Ammon's horn (tissue), 1 donor: ENCODE results near the gene MAP3K5.
A peak's percentile ranks its signal among the peaks of the same experiment; 100 is the strongest.
"Not testable (repeated sequence)": the region's sequence is repeated elsewhere in the genome, so short reads cannot be mapped to it uniquely, and the experiment has no call there.

Source experiments
- DNase-seq: peaks from one replicate; pipeline ENCODE4 v3.0.0-alpha.2; 2016; ENCODE audit warnings: low spot score

The MAP3K5 gene

DNA sequence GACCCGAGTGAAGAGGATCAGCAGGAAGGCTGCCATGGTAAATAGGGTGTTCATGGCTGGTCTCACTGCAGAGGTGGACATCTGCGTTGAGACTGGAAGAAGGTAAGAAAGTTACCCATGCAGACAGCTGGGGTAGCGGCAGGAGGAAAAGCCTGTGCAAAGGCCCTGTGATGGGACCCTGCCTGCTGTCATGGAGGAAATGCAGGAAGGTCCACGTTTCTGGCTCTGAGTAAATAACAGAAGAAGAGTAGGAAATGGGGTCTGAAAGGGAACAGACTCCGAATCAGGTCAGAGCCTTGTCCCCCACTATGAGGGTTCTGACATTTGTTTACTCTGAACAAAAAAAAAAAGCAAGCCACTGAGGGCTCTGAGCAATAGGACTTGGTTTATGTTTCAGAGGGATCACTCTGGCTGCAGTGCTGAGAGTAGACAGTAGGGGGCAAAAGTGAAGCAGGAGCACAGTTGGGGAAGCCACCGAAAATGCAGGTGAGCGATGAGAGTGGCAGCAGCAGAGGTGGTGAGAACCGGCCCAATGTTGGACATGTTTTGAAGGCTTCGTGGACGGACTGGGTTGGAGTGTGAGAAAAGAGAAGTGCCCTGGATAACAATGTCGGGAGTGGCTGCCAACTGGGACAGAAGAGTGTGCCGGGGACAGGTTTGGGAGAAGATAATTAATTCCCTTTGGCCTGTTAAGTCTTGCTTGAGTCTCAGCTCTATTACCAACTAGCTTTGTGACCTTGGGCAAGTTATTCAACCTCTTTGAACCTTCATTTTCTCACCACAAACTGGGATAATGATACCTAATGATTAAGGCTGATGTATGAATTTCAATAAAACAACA, 184.1 kb downstream of the MAP3K5 start:
- peak; percentile 58 for DNase-seq

DNA sequence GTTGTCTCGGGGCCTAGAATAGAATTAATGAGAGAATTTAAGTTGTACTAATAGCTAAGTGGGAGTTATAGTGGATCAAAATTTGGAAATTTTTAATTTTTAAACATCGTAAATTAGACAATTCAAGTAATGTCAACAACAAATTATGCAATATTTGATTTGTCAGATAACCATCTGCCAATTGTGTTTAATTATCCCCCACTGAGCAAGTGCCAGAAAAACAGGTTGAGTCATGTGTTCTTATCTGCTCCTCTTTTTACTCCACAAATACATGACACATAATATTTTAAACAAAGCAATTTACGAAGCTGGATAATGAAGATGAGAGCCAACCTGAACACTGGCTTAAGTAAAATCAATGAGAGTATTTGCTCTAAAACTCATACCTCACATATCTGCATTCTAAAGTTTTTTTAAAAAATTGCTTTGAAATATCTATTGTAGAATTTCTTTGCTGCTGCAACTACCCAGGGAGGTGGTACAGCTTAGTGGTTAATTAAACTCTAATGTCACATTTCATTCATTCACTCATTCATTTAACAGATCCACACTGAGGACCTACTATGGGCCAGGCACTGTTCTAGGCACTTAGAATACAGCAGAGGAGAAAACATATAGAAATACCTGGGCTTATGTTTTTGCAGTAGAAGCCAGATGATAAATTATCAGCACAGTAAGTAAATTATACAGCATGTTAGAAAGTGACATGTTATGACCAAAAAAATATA, 184.9 kb downstream of the MAP3K5 start:
- peak; percentile 27 for DNase-seq

DNA sequence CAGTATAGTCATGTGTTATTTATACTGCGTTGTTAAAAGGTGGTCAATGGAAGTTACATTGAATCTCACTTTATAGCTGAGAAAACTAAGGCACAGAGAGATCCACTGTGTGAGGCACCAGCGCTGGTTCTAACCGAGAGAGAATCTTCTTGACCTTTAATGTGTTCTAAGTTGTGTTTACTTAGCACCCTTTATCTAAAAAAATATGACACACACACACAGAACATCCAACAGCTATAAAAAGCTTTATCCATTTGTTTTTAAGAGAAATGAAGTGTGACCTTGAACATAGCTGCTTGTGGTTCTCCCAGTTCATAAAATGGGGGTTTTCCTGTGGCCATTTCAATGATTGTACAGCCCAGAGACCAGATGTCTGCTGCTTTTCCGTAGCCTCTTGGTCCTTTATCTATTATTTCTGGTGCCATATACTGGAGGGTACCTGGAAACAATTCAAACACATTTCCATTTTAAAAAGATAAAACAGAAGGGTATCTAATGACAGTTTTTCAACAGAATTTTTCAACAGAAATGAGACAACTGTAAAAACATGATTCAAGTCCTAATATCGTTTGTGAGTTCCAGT, 187.3 kb downstream of the MAP3K5 start:
- DNase-seq = no peak

DNA sequence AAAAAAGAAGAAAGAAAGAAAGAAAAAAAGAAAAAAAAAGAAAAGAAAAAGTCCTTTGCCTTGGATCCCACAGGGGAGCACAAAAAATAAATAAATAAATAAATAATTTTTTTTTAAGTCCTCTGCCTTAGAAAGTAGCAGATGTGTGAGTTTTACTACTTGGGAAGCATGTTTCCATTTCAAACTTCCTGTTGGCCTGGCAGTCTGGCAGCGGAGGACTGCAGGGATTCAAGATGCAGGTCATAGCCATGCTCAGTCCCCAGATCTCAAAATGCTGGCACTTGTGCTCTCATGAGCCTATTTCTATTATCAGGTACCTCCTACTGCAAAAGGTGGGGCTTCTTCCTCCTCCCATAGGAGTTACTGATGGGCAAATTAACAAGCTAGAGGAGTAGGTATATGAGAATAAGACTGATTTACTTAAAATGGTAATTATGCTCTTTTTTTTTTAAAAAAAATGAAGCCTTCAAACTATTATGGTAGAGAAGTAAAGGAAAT, 187.9 kb downstream of the MAP3K5 start:
- no peak for DNase-seq

DNA sequence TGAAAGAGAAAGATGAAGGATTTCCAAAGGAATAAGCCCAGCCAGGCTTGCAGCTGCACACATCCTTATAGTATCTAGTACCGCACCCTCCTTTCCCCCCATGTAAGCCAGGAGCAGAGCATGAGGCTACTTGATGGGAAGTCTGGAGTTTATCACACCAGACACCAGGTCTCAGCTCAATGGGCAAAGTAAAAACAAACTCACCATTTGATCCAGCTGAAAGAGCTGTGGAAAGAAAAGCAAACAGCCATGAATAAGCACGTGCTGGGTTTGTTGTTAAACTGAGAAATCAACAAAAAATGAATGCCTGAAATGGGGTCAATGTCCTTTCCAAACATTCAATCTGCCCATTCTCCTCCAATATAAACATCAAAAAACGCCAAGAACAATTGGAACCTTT, 191.5 kb downstream of the MAP3K5 start:
- no peak for DNase-seq

DNA sequence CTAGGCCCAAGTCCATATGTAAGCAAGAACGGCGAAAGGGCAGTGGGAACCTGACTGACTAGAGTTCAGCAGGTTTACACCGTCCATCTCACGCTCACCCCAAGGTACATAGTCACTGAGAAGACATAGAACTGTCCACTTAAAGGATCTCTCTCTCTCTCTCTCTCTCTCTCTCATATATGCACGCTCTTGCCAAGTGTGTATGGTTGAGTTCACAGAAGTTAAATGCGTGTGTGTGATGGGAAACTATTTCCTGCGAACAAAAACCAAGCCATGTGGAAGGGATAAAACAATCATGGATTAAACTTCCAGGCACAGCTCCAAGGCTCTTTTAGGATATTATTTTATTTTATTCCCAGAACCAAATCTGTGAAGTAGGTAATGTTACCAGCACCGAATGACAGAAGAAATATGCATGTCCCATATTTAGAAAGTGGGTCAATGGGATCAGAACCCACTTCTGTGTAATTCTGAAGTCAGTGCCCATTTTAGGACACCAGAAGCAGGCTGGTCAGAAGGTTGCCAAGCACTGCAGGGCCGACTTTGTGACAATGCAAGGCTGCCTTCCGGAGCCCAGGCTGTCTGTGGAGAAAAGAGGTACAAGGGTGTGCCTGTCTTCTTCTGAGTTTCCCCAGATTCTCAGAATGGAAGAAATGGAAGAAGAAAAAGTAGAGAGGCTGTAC, 192.8 kb downstream of the MAP3K5 start:
- no peak for DNase-seq

DNA sequence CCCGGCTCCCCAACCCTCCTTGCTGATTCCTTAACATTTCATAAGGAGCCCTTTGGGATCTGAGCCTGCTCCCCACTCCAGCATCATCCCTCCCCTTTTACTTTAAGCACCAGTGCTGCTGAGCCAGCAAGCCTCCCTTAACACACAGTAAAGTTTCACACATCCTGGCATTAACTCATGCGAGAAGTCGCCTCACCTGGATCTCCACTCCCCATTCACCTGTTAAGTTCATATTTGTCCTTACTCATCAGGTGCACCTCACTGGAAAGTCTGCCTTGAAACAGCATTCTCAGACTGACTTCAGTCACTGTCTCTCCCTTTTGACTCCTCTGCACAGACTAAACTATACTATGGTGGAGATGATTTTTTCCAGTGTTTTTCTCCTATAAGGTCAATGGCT, 194.2 kb downstream of the MAP3K5 start:
- DNase-seq = no peak

DNA sequence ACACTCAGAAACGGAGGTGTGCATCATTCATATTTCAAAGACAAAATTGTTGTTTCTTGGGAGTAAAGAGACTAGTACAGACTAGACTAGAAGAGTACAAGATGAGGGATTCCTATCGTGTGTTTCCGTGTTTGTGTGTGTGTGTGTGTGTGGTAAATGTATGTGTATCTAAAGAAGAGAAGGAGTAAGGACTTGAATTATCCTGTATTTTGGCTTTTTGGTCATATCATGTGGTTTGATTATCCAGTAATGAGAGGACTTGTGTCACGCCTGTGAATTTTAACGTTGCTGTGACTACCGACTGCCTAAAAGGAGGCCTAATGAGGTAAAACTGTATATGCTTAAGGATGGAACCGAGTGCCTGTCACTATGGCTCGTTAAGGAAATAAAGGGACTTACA, 197.6 kb downstream of the MAP3K5 start:
- DNase-seq = no peak

- peak; percentile 37 for DNase-seq
Measured at GRCh38 chr6:136593748-136594490, 198.4 kb downstream of the MAP3K5 start.

GRCh38 chr6:136592930-136593673, 199.2 kb downstream of the MAP3K5 start:
- DNase-seq = no peak

DNA sequence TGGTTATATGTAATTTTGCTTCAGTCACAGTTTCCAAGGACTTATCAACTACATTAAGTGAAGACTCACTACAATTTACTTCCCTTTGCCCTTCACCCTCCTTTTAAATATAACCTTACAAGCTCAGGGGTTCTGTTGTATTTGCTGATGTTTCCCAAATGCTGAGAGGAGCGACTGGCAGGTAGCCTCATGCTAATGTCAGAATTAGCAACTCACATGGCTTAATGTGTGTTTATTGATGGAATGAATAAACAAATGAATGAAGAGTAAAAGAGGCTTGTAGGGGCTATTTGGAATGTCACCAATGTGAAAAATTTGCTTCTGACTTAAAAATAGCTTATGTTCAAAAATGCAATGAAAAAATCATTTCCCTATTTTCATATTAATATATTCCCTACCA, 200.7 kb downstream of the MAP3K5 start:
- DNase-seq = no peak

DNA sequence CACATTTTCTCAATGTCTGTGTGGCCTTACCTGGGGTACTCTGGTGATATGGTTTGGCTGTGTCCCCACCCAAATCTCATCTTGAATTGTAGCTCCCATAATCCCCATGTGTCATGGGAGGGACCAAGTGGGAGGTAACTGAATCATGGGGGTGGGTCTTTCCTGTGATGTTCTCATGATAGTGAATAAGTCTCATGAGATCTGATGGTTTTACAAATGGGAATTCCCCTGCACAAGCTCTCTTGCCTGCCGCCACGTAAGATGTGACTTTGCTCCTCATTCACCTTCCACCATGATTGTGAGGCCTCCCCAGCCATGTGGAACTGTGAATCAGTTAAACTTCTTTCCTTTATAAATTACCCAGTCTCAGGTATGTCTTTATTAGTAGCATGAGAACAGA, 201.4 kb downstream of the MAP3K5 start:
- not testable (repeated sequence) for DNase-seq

DNA sequence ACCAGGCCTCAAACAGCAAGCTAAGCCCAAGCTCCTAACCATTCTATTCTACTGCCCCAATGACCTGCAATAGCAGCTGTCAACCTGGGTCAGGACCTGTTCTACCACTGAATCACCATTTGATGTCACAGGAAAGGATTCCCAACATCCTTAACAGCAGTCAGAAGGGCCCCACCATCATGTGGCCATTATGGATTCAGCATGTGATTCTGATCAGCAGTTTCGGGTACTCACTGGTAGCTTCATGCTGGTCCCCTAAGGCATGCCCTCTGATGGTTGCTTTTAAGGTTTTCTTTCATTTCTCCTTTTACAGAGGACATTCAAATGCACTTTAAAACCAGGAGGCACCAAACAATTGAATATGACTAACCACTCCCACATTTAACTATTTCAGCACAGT, 204.8 kb downstream of the MAP3K5 start:
- no peak for DNase-seq

DNA sequence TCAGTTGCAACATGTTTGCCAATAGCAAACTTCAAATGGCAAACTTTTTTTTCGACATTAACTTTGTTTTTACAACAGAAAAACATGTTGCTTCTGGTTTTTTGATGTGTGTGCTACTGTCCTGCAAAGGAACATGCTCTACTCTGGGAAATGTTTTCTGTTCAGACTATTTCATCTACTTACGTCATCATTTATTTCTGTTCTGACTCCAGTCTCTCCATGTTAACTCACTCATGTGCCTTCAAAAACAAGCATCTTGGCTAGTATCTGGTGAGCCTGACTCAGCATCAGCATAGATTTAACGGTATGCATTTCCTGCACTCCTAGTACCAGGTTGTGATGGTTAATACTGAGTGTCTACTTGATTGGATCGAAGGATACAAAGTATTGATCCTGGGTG, 206.0 kb downstream of the MAP3K5 start:
- no peak for DNase-seq

- DNase-seq = not testable (repeated sequence)
Measured at GRCh38 chr6:136585523-136585922, 206.8 kb downstream of the MAP3K5 start.

GRCh38 chr6:136584290-136584689, 208.0 kb downstream of the MAP3K5 start:
- not testable (repeated sequence) for DNase-seq

DNA sequence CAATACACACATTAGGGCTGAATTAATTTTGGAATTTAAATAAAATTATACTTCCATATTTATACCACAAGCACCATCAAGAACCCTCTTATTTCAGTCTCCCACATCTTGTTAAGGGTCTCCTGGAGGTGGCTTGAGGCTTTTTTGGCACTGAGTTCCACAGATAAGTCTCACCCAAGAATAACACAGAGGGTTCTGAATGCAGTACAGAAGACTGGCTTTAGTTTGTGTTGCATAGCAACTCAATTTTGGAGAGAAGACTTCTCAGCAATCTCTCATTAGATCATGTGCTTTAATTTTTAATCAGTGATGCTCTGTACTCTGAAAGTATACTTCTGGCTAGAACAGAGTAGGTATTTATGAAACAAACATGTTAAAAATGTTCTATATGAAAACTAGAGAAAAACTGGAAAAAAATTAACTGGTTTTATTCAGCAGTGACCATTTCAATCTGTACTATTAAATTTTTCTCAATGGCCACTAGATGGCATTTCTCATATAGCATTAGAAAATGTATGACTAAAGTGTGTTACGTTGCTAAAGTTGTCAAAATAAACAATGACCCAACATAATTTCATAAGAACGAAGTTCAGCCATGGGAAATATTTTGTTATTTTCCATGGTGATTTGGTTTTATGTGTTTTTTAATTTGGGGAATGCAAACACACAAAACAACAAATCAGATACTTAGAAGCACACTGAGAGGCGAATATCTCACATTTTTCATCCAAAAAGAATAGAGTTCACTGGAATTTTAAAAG, 209.4 kb downstream of the MAP3K5 start:
- DNase-seq = no peak

DNA sequence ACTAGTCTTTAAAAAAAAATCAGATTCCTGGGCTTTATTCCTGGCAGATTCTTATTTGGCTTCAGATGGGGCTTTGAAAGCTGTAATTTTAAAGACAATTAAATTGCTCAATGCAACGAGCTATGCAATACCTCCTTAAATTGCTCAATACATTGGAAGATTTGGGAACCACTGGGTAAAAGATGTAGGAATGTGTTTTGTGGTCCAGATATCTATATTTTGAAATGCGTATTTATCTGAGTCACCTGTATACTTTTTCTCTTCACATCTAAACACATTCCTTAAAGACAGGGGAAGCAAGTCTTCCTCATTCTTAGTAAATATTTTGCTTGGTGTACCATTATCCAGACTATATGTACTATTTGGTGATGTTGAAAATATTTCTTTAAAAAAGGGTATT, 212.5 kb downstream of the MAP3K5 start:
- no peak for DNase-seq

DNA sequence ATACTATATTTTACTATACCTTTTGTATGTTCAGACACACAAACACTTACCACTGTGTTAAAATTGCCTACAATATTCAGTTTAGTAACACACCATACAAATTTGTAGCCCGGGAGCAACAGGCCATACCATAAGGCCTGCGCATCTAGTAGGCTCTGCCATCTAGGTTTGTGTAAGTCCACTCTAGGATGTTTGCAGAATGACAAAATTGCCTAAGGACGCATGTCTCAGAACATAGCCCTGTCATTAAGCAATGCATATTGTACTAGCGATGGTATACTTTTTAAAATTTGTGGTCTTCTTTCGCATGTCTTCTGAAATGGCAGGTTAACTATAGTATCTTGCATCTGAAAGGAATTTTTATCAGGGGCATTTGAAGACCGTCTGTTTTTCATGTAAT, 215.5 kb downstream of the MAP3K5 start:
- no peak for DNase-seq

- DNase-seq = no peak
Measured at GRCh38 chr6:136571496-136571895, 220.8 kb downstream of the MAP3K5 start.
